GM12878 (cell line): ENCODE results near the gene CFB. TPM values are rescaled to one million over a fixed set of nuclear protein-coding genes. Genes with fewer than 3 reads are reported as not detected.

ENCODE experiments used
- ATAC-seq: fragments of 200-7000 bp; cut with Tn5 transposase; 3 replicates; pipeline ENCODE4 v1.9.1; 2020; ENCODE audit warnings: mild to moderate bottlenecking, moderate library complexity
- BruUV-seq: library from RNA; stranded (reverse); fragments of 400-500 nt; replicated peaks from 2 replicates; lab custom pipeline; 2021; lab: Mats Ljungman, UMichigan
- CTCF ChIA-PET: fragments of 300-600 bp; sonication (Branson Sonifier 250); formaldehyde crosslinking; extraction: SDS; loops from one replicate; lab custom pipeline; 2021; ENCODE audit warnings: inconsistent platforms; lab: Yijun Ruan, JAX
- POLR2A ChIA-PET: fragments of 350-600 bp; formaldehyde crosslinking; extraction: SDS; loops from one replicate; lab custom pipeline; 2021; ENCODE audit warnings: inconsistent platforms; lab: Charles Lee
- RAD21 ChIA-PET: fragments of 300-600 bp; sonication (Branson Sonifier 250); formaldehyde crosslinking; loops from one replicate; lab custom pipeline; 2023; ENCODE audit warnings: antibody characterized with exemption; ENCODE audit not compliant: unreplicated experiment; lab: Charles Lee
- SMC1A ChIA-PET: fragments of 300-600 bp; sonication (Branson Sonifier 250); formaldehyde crosslinking; loops from one replicate; lab custom pipeline; 2023; ENCODE audit not compliant: unreplicated experiment, uncharacterized antibody; lab: Charles Lee
- DNase-seq: peaks from one replicate; pipeline ENCODE4 v3.0.0-alpha.2; 2011; ENCODE audit warnings: low read depth, low spot score
- FAIRE-seq: peaks from 3 replicates; lab custom pipeline; 2011; peaks lifted over from hg19 to GRCh38; lab: Jason Lieb, UNC
- H2AFZ ChIP-seq: 2 replicates; pipeline ENCODE4 v1.6.0; 2011; ENCODE audit warnings: low read depth, low read length, control low read depth; ENCODE audit not compliant: control insufficient read depth
- H3K27ac ChIP-seq: 2 replicates; pipeline ENCODE4 v1.5.1; 2011; ENCODE audit warnings: control low read depth; ENCODE audit not compliant: control insufficient read depth, insufficient read depth
- H3K27me3 ChIP-seq, 2 experiments: replicated peaks in 1 of 2; 2 replicates each; pipeline versions ENCODE4 v1.6.0 to v1.6.1; 2011; ENCODE audit warnings: low read length in 1 of 2; ENCODE audit not compliant: control insufficient read depth in 2 of 2, insufficient read depth in 2 of 2
- H3K36me3 ChIP-seq, 2 experiments: 2 replicates each; pipeline ENCODE4 v1.5.1; 2011; ENCODE audit warnings: low read length in 1 of 2; ENCODE audit not compliant: control insufficient read depth in 2 of 2, insufficient read depth in 2 of 2
- H3K4me1 ChIP-seq: 2 replicates; pipeline ENCODE4 v1.6.1; 2011; ENCODE audit warnings: mild to moderate bottlenecking, low read length, moderate library complexity, mixed read lengths; ENCODE audit not compliant: control insufficient read depth, insufficient read depth
- H3K4me2 ChIP-seq: 2 replicates; pipeline ENCODE4 v1.6.0; 2011; ENCODE audit warnings: control low read depth; ENCODE audit not compliant: control insufficient read depth, insufficient read depth
- H3K4me3 ChIP-seq: fragments of 200-600 bp; sonication (generic); 2 replicates; pipeline ENCODE4 v1.5.1; 2016
- H3K79me2 ChIP-seq: 2 replicates; pipeline ENCODE4 v1.6.0; 2011; ENCODE audit warnings: low read length; ENCODE audit not compliant: control insufficient read depth, insufficient read depth
- H3K9ac ChIP-seq: 2 replicates; pipeline ENCODE4 v1.8.0; 2011; ENCODE audit warnings: low read length, control low read depth, mixed read lengths; ENCODE audit not compliant: control insufficient read depth, insufficient read depth
- H3K9me3 ChIP-seq: replicated peaks from 3 replicates; pipeline ENCODE4 v1.5.1; 2011; ENCODE audit warnings: mild to moderate bottlenecking, low read length; ENCODE audit not compliant: control insufficient read depth, insufficient read depth
- H4K20me1 ChIP-seq: 2 replicates; pipeline ENCODE4 v1.6.0; 2011; ENCODE audit not compliant: control insufficient read depth, insufficient read depth
- CBFB ChIP-seq: IDR thresholded peaks from 2 replicates; pipeline ENCODE4 v1.6.1; 2016; ENCODE audit warnings: antibody characterized with exemption, low read depth
- CEBPZ ChIP-seq: fragments of 150-350 bp; IDR thresholded peaks from 2 replicates; pipeline ENCODE4 v1.6.1; 2016; ENCODE audit warnings: low read depth, low read length
- CHD2 ChIP-seq: IDR thresholded peaks from 2 replicates; pipeline ENCODE4 v1.6.1; 2011; ENCODE audit warnings: low read depth, low read length, improper control_type of control experiment, borderline replicate concordance
- CTCF ChIP-seq, 3 experiments: IDR thresholded peaks in 2 of 3; conservative IDR thresholded peaks in 1 of 3; 2 replicates each; pipeline ENCODE4 v1.5.1; 2011; ENCODE audit warnings: low read depth in 3 of 3, low read length in 3 of 3, mild to moderate bottlenecking in 3 of 3, control low read depth in 2 of 3, moderate library complexity in 2 of 3, inconsistent platforms in 1 of 3, mixed read lengths in 1 of 3; ENCODE audit not compliant: control insufficient read depth in 2 of 3, insufficient read depth in 1 of 3; ENCODE audit errors: extremely low read depth in 1 of 3
- EGR1 ChIP-seq, 2 experiments: IDR thresholded peaks; 1 replicate in 1 of 2; 2 replicates in 1 of 2; pipeline ENCODE4 v1.6.1; 2011 to 2012; ENCODE audit warnings: low read depth in 2 of 2, low read length in 2 of 2, borderline replicate concordance in 1 of 2, mild to moderate bottlenecking in 1 of 2, moderate library complexity in 1 of 2
- EZH2 ChIP-seq: IDR thresholded peaks from 2 replicates; pipeline ENCODE4 v1.6.1; 2012; ENCODE audit warnings: low read depth, mild to moderate bottlenecking, control low read depth, inconsistent platforms, low read length, borderline replicate concordance; ENCODE audit not compliant: control insufficient read depth
- FOXK2 ChIP-seq: fragments of 450-650 bp; IDR thresholded peaks from 2 replicates; pipeline ENCODE4 v1.6.1; 2017; ENCODE audit warnings: mild to moderate bottlenecking, moderate library complexity
- FOXM1 ChIP-seq: IDR thresholded peaks from 2 replicates; pipeline ENCODE4 v1.6.1; 2012; ENCODE audit warnings: low read depth, mild to moderate bottlenecking, inconsistent platforms, low read length, moderate library complexity
- NR2C1 ChIP-seq: fragments of 450-650 bp; IDR thresholded peaks from 2 replicates; pipeline ENCODE4 v1.6.1; 2017; ENCODE audit warnings: antibody characterized with exemption, mild to moderate bottlenecking, moderate library complexity
- NR2F1 ChIP-seq: fragments of 450-650 bp; conservative IDR thresholded peaks from 2 replicates; pipeline ENCODE4 v1.6.1; 2017; ENCODE audit warnings: mild to moderate bottlenecking
- POLR2AphosphoS2 ChIP-seq: IDR thresholded peaks from 2 replicates; pipeline ENCODE4 v1.6.1; 2011; ENCODE audit warnings: low read depth, mild to moderate bottlenecking, low read length, improper control_type of control experiment, moderate library complexity
- POLR2AphosphoS5 ChIP-seq: IDR thresholded peaks from 2 replicates; pipeline ENCODE4 v1.6.1; 2011; ENCODE audit warnings: mild to moderate bottlenecking, low read length, inconsistent platforms
- SMAD5 ChIP-seq: IDR thresholded peaks from 2 replicates; pipeline ENCODE4 v1.6.1; 2016; ENCODE audit warnings: antibody characterized with exemption, low read depth
- SMARCA5 ChIP-seq: fragments of 450-650 bp; IDR thresholded peaks from 2 replicates; pipeline ENCODE4 v1.6.1; 2017; ENCODE audit warnings: mild to moderate bottlenecking
- SMC3 ChIP-seq: IDR thresholded peaks from 2 replicates; pipeline ENCODE4 v1.6.1; 2011; ENCODE audit warnings: low read length, improper control_type of control experiment, borderline replicate concordance
- SP1 ChIP-seq: IDR thresholded peaks from one replicate; pipeline ENCODE4 v1.6.1; 2011; ENCODE audit warnings: low read depth, low read length
- TARDBP ChIP-seq: IDR thresholded peaks from 2 replicates; pipeline ENCODE4 v1.6.1; 2016; ENCODE audit warnings: borderline replicate concordance
- ZNF217 ChIP-seq: fragments of 450-650 bp; IDR thresholded peaks from 2 replicates; pipeline ENCODE4 v1.6.1; 2017; ENCODE audit warnings: antibody characterized with exemption, mild to moderate bottlenecking
- in situ Hi-C: fragments of 300-500 bp; cut with MboI; formaldehyde crosslinking; loops from 9 replicates; pipeline ENCODE4 v1.14.3; 2018; ENCODE audit warnings: mixed read lengths
- intact Hi-C: fragments of 100-400 bp; cut with micrococcal nuclease; formaldehyde crosslinking; loops from one replicate; pipeline ENCODE4 v1.14.2; 2022; ENCODE audit not compliant: unreplicated experiment
- polyA plus RNA-seq, 11 experiments: library from polyadenylated mRNA; depleted of rRNA in 4 of 11; unstranded in 6 of 11; stranded (reverse) in 5 of 11; fragments of >200 nt; fragmentation: Nextera tagmentation in 4 of 11; fragmentation: Illumina TruSeq in 1 of 11; extraction: Ambion mirVana in 4 of 11; extraction: Trizol in 1 of 11; gene quantifications; 1 replicate in 1 of 11; 2 replicates in 10 of 11; pipeline versions ENCODE4 v1.2.1 to v1.2.3, GENCODE V29; 2011 to 2016; ENCODE audit warnings: inconsistent platforms in 2 of 11, missing spikeins in 2 of 11, low read depth in 1 of 11
- total RNA-seq, 4 experiments: library from RNA; depleted of rRNA in 3 of 4; stranded (reverse); fragments of >200 nt in 3 of 4; fragmentation: Illumina TruSeq in 1 of 4; extraction: Trizol in 1 of 4; gene quantifications; 2 replicates each; pipeline versions ENCODE4 v1.2.1 to v1.2.3, GENCODE V29; 2013 to 2021

Gene CFB
- total and polyA plus RNA-seq, 10 of the 15 experiments (the other 5 are each of a cell fraction or from before 2014, with no cell fraction given): 0.09 to 1.7 (median 0.44) TPM; not detected in 7

DNA sequence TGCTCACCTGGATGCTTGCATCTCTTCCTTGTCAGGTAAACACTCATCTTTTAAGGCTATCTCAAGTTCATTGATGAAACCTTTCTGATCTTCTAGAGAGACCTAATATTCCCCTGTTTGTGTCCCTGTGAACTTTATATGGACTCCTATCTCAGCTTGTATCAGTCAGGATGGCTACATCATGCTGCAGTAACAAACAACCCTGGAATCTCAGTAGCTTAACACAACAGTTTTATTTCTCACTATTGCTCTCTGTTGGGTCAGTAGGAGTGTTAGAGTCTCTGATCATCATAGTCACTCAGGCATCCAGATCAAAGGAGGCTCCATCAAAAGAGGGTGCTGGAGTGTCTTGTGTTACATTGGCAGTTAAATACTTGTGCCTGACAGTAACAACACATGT is 30.5 kb upstream of the CFB start:
- no peaks in the 10 kb centered on the region for H3K27me3 ChIP-seq
- H3K4me1 ChIP-seq: peaks cover 9% of the 10 kb centered on the region
- H3K4me3 ChIP-seq: no peak overlapping the region
- ATAC-seq: no peak
- no peak for TF ChIP-seq NR2F1
- TF ChIP-seq ZNF217: no peak
- no peak for TF ChIP-seq POLR2AphosphoS5
- no peak for TF ChIP-seq SMAD5
- TF ChIP-seq NR2C1: no peak
- TF ChIP-seq POLR2AphosphoS2: no peak
- TF ChIP-seq SMC3: no peak
- TF ChIP-seq FOXM1: no peak
- TF ChIP-seq CBFB: no peak
- TF ChIP-seq CHD2: no peak
- TF ChIP-seq SMARCA5: no peak
- no peak for TF ChIP-seq TARDBP
- no peak for TF ChIP-seq FOXK2
- TF ChIP-seq CEBPZ: no peak
- TF ChIP-seq CTCF (IDR thresholded peaks at IDR 0.05 in 2 of 3, conservative IDR thresholded peaks at IDR 0.05 in 1 of 3; ENCODE audit: control insufficient read depth in 2 of 3, extremely low read depth in 1 of 3, insufficient read depth in 1 of 3, low read depth in 3 of 3, low read length in 3 of 3): no peak
- TF ChIP-seq EGR1 (IDR thresholded peaks at IDR 0.05; ENCODE audit: borderline replicate concordance in 1 of 2, low read depth in 2 of 2, low read length in 2 of 2): no peak
- TF ChIP-seq EZH2: no peak
- TF ChIP-seq SP1: no peak
- ChIA-PET SMC1A (no interaction called here), RAD21 (no interaction called here), POLR2A (interaction anchor here (0.6 kb wide), 1 partner anchor 170 kb away, joined by 3 read pairs; no protein-coding TSS in a partner anchor), CTCF (no interaction called here)
- no peak overlapping the region for H3K27ac ChIP-seq
- H3K79me2 ChIP-seq: no peaks in the 10 kb centered on the region
- no peaks in the 10 kb centered on the region for H3K36me3 ChIP-seq
- H2AFZ ChIP-seq: no peak overlapping the region
- H3K9ac ChIP-seq: no peak overlapping the region
- no peak overlapping the region for H3K4me2 ChIP-seq
- in situ Hi-C loops (no loop called here), intact Hi-C loops (no loop called here)
- no peak for FAIRE-seq
- no TSS peak for BruUV-seq
- DNase-seq: no peak
- H3K9me3 ChIP-seq: no peaks in the 10 kb centered on the region
- no peaks in the 10 kb centered on the region for H4K20me1 ChIP-seq
